Measurements from ENCODE around the gene MYH1.

The MYH1 gene

DNA sequence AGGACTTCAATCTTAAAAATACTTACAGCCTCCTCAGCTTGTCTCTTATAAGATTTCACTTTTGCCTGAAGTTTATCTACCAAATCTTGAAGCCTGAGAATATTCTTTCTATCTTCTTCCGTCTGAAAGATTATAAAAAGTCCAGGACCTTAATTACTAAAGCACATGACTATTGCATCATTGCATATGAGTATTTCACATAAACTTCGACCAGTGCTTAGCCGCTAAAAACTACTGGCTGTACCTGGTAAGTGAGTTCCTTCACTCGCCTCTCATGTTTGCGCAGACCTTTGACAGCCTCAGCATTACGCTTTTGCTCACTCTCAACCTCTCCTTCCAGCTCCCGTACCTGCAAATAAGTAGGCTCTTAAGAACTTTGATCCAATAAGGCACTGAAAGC lies 4.7 kb upstream of the MYH1 start:
- TF ChIP-seq, protein P1, sequence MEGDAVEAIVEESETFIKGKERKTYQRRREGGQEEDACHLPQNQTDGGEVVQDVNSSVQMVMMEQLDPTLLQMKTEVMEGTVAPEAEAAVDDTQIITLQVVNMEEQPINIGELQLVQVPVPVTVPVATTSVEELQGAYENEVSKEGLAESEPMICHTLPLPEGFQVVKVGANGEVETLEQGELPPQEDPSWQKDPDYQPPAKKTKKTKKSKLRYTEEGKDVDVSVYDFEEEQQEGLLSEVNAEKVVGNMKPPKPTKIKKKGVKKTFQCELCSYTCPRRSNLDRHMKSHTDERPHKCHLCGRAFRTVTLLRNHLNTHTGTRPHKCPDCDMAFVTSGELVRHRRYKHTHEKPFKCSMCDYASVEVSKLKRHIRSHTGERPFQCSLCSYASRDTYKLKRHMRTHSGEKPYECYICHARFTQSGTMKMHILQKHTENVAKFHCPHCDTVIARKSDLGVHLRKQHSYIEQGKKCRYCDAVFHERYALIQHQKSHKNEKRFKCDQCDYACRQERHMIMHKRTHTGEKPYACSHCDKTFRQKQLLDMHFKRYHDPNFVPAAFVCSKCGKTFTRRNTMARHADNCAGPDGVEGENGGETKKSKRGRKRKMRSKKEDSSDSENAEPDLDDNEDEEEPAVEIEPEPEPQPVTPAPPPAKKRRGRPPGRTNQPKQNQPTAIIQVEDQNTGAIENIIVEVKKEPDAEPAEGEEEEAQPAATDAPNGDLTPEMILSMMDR (IDR thresholded peaks at IDR 0.05; ENCODE audit: control insufficient read depth, insufficient read depth, low read depth, low read length, missing control alignments), result no peak
- no peak overlapping the region for H3K4me3 ChIP-seq (ENCODE audit: control insufficient read depth, low read depth, low read length)
- DNase-seq (ENCODE audit: low read depth), result no peak

DNA sequence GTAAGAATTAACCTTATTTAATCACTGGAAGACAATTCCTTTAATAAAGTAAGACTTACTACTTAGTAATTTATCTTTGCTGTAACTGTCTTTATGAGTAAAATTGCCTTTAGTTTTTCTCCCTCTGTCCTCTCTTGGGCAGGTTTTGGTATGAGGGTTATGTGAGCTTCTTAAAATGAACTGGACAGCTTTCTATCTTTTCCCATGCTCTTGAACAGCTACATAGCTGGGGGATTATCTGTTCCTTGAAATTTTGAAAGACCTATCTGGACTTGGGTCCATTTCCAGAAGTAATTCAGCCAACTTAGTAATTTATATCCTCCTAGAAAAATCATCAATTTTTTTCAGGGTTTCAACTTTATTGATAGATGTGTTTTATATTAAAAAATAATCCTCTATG lies 3.6 kb upstream of the MYH1 start:
- no peak for DNase-seq (ENCODE audit: low read depth)
- no peak overlapping the region for H3K4me3 ChIP-seq (ENCODE audit: control insufficient read depth, low read depth, low read length)
- TF ChIP-seq, protein P1 (IDR thresholded peaks at IDR 0.05; ENCODE audit: control insufficient read depth, insufficient read depth, low read depth, low read length, missing control alignments), result no peak

DNA sequence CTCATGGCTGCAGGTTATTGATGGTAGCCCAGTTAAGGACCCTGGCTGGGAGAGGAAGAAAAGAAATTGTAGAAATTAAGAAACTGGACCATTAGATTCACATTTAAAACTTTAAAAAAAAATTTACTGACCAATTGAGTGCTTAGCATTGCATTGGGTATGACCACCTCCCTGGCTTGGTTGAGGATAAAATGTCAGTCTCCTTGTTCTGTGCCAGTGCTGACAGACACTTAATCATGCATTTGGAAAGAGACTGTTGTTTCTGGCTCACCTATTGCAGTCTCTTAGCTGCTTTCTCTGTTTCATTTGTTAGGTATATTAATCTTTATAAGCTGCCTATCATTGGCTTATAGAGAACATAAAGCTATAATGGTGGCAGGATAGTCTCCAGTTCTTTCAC lies 1.7 kb downstream of the MYH1 start:
- no peak for DNase-seq (ENCODE audit: low read depth)
- TF ChIP-seq, protein P1 (IDR thresholded peaks at IDR 0.05; ENCODE audit: control insufficient read depth, insufficient read depth, low read depth, low read length, missing control alignments), result no peak
- no peak overlapping the region for H3K4me3 ChIP-seq (ENCODE audit: control insufficient read depth, low read depth, low read length)

DNA sequence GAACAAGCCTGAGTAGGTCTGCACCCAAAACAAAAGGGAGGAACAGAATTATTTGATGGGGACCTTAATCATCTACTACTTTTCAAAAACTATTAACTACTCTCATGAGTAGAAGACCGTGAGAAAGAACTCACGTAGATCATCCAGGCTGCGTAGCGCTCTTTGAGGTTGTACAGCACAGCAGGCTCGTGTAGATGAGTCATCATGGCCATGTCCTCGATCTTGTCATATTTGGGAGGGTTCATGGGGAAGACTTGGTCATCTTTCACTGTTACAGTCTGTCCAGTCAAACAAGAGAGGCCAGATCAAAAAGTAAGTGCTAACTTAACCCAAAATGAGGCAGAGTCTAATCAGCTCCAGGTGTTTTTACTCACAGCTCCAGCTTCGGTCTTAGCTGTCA lies 2.3 kb downstream of the MYH1 start:
- TF ChIP-seq, protein P1 (IDR thresholded peaks at IDR 0.05; ENCODE audit: control insufficient read depth, insufficient read depth, low read depth, low read length, missing control alignments), result no peak
- no peak for DNase-seq (ENCODE audit: low read depth)
- H3K4me3 ChIP-seq (ENCODE audit: control insufficient read depth, low read depth, low read length), result no peak overlapping the region

DNA sequence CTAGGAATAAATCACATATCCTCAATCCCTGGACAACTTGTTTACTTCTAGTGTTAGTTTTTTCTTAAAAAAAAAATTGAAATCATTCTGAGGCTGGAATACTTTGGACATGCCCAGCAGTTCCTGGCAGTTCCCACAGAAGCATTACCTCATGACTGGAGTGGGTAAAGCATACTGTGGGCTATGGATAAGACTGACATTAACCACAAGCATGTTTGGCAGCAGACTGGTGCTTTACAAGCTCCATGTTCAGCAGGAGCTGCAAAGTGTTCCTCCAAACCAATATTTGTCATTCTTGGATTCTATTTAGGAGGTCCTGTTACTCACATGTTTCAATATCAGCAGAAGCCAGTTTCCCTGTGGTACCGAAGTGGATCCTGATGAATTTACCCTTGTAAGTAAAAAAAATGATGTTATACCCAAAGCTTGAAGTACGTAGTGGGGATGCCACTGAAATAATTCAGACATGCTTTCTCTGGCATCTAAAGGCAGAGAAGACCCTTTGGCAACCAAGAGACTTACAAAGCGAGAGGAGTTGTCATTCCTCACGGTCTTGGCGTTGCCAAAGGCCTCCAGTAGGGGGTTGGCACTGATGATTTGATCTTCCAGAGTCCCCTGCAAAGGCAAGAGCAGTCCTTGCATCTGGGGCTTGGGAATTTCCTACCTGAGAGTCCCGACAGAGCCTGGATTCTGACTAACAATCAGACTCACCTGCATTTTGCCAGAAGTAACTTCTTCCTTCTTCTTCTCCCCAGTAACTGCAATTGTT lies 4.9 kb downstream of the MYH1 start:
- TF ChIP-seq, protein P1 (IDR thresholded peaks at IDR 0.05; ENCODE audit: control insufficient read depth, insufficient read depth, low read depth, low read length, missing control alignments), result no peak
- DNase-seq (ENCODE audit: low read depth), result no peak
- H3K4me3 ChIP-seq (ENCODE audit: control insufficient read depth, low read depth, low read length), result no peak overlapping the region

DNA sequence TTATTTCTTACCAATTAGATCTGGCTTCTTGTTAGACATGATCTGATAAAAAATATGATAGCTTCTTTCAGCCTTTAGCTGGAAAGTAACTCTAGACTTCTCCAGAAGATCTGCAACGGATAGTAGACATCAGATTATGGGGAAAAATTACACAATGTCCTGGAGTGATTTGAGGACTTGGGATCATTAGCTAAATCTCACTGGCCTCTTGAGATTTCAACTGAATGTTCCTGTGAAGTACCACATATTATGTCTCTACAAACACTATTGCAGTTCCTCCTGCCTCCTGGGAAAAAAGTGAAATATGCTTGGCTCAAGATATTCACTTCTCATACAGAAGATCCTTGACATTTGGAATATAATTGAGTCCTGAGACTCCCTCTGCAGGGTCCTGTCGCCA lies 5.5 kb downstream of the MYH1 start:
- no peak overlapping the region for H3K4me3 ChIP-seq (ENCODE audit: control insufficient read depth, low read depth, low read length)
- TF ChIP-seq, protein P1 (IDR thresholded peaks at IDR 0.05; ENCODE audit: control insufficient read depth, insufficient read depth, low read depth, low read length, missing control alignments), result no peak
- no peak for DNase-seq (ENCODE audit: low read depth)
